B cell (primary cell): ENCODE measurements around the gene ALDH4A1. TPM values are rescaled to one million over a fixed set of nuclear protein-coding genes. Genes with fewer than 3 reads are reported as not detected.

Experiments
- ATAC-seq: fragments of 200-7000 bp; cut with Tn5 transposase; one replicate; pipeline ENCODE4 v1.10.0; 2021; ENCODE audit warnings: low read depth, mild to moderate bottlenecking, moderate number of reproducible peaks, moderate library complexity
- CTCF ChIA-PET: fragments of 350-600 bp; sonication (Branson Sonifier 250); formaldehyde crosslinking; loops from one replicate; lab custom pipeline; 2021; ENCODE audit warnings: antibody characterized with exemption, inconsistent platforms; lab: Charles Lee
- POLR2A ChIA-PET: fragments of 350-600 bp; sonication (Branson Sonifier 250); formaldehyde crosslinking; loops from one replicate; lab custom pipeline; 2021; ENCODE audit warnings: antibody characterized with exemption; lab: Charles Lee
- DNase-seq: peaks from one replicate; pipeline ENCODE4 v3.0.0; 2013
- H2AFZ ChIP-seq: 2 replicates; pipeline ENCODE4 v1.6.1; 2012; ENCODE audit warnings: mild to moderate bottlenecking, low read depth, low read length; ENCODE audit not compliant: insufficient read depth, poor library complexity, severe bottlenecking
- H3K27ac ChIP-seq, 2 donors: 1 replicate in 1 of 2; 2 replicates in 1 of 2; pipeline ENCODE4 v1.5.1; 2012 to 2013; ENCODE audit warnings: low read length in 2 of 2, mild to moderate bottlenecking in 2 of 2, moderate library complexity in 1 of 2
- H3K27me3 ChIP-seq, 4 experiments: fragments of 200-600 bp in 1 of 4; sonication (generic) in 1 of 4; replicated peaks in 1 of 4; 1 replicate in 2 of 4; 2 replicates in 2 of 4; pipeline versions ENCODE4 v1.6.1 to v1.7.0; 2013 to 2016; ENCODE audit warnings: low read length in 3 of 4, mild to moderate bottlenecking in 2 of 4, mixed read lengths in 1 of 4, moderate library complexity in 1 of 4; ENCODE audit not compliant: insufficient read depth in 4 of 4, control insufficient read depth in 3 of 4; ENCODE audit errors: control extremely low read depth in 1 of 4
- H3K36me3 ChIP-seq, 2 experiments: replicated peaks in 1 of 2; 1 replicate in 1 of 2; 2 replicates in 1 of 2; pipeline versions ENCODE4 v1.6.1 to v1.7.1; 2013; ENCODE audit warnings: low read length in 1 of 2; ENCODE audit not compliant: insufficient read depth in 2 of 2, control insufficient read depth in 1 of 2; ENCODE audit errors: control extremely low read depth in 1 of 2, extremely low read depth in 1 of 2
- H3K4me1 ChIP-seq, 2 donors: fragments of 200-600 bp in 1 of 2; sonication (generic) in 1 of 2; 1 replicate in 1 of 2; 2 replicates in 1 of 2; pipeline versions ENCODE4 v1.5.1 to v1.6.1; 2013 to 2017; ENCODE audit warnings: low read length in 2 of 2; ENCODE audit not compliant: control insufficient read depth in 2 of 2, insufficient read depth in 2 of 2
- H3K4me2 ChIP-seq: replicated peaks from 2 replicates; pipeline ENCODE3; 2012; ENCODE audit warnings: mild to moderate bottlenecking, low read depth, low read length; ENCODE audit not compliant: poor library complexity, severe bottlenecking
- H3K4me3 ChIP-seq, 5 experiments: fragments of 200-600 bp in 1 of 5; sonication (generic) in 1 of 5; 1 replicate in 3 of 5; 2 replicates in 2 of 5; pipeline versions ENCODE4 v1.5.1 to v1.7.0; 2011 to 2016; ENCODE audit warnings: low read length in 4 of 5, mild to moderate bottlenecking in 4 of 5, low read depth in 2 of 5, control low read depth in 1 of 5, moderate library complexity in 1 of 5; ENCODE audit not compliant: insufficient read depth in 1 of 5; ENCODE audit errors: control extremely low read depth in 1 of 5, extremely low read depth in 1 of 5
- H3K79me2 ChIP-seq: fragments of 200-600 bp; sonication (generic); one replicate; pipeline ENCODE4 v1.6.0; 2016; ENCODE audit warnings: low read length; ENCODE audit not compliant: control insufficient read depth, insufficient read depth
- H3K9ac ChIP-seq: fragments of 200-600 bp; sonication (generic); 2 replicates; pipeline ENCODE4 v1.6.1; 2017; ENCODE audit warnings: mild to moderate bottlenecking, low read length, moderate library complexity
- H3K9me3 ChIP-seq, 3 donors: one replicate each; pipeline versions ENCODE4 v1.6.1 to v1.7.1; 2013; ENCODE audit warnings: low read length in 2 of 3; ENCODE audit not compliant: control insufficient read depth in 2 of 3, insufficient read depth in 1 of 3; ENCODE audit errors: control extremely low read depth in 1 of 3
- H4K20me1 ChIP-seq: 2 replicates; pipeline ENCODE4 v1.6.0; 2012; ENCODE audit warnings: mild to moderate bottlenecking, low read length; ENCODE audit not compliant: insufficient read depth, control insufficient read depth, poor library complexity, severe bottlenecking
- H3K27ac Mint-ChIP-seq: one replicate; pipeline ENCODE4 v1.8.0; 2021; ENCODE audit warnings: mixed read lengths
- H3K27me3 Mint-ChIP-seq: one replicate; pipeline ENCODE4 v1.8.0; 2021; ENCODE audit warnings: mixed read lengths
- H3K4me1 Mint-ChIP-seq: one replicate; pipeline ENCODE4 v1.8.0; 2021; ENCODE audit warnings: mixed read lengths
- H3K4me3 Mint-ChIP-seq: one replicate; pipeline ENCODE4 v1.8.0; 2021; ENCODE audit warnings: mixed read lengths
- H3K9me3 Mint-ChIP-seq: one replicate; pipeline ENCODE4 v1.8.0; 2022; ENCODE audit warnings: mixed read lengths; ENCODE audit not compliant: insufficient read depth
- EZH2 ChIP-seq: IDR thresholded peaks from 2 replicates; pipeline ENCODE4 v1.6.1; 2012; ENCODE audit warnings: borderline replicate concordance, low read depth, mild to moderate bottlenecking, moderate library complexity, low read length; ENCODE audit not compliant: insufficient read depth, poor library complexity, severe bottlenecking
- WGBS: methylation state at CpG from one replicate; pipeline ENCODE4 v1.1.5; 2013; ENCODE audit warnings: missing lambda C conversion rate; ENCODE audit not compliant: insufficient coverage; 5-methylcytosine and 5-hydroxymethylcytosine counted together
- intact Hi-C: fragments of 100-400 bp; cut with micrococcal nuclease; formaldehyde crosslinking; loops from one replicate; pipeline ENCODE4 v1.10.0; 2022
- polyA plus RNA-seq: library from polyadenylated mRNA; depleted of rRNA; stranded (reverse); fragments of >200 nt; gene quantifications from 2 replicates; pipeline ENCODE4 v1.2.3, GENCODE V29; 2012
- total RNA-seq, 2 donors: library from RNA; stranded (reverse); fragments of 120-200 nt in 1 of 2; gene quantifications; 1 replicate in 1 of 2; 2 replicates in 1 of 2; pipeline versions ENCODE4 v1.2.3 to v1.2.4, GENCODE V29; 2013 to 2022
- TF ChIP-seq, protein P1 (sequence below): fragments of 200-600 bp; IDR thresholded peaks from one replicate; pipeline ENCODE4 v1.8.0; 2022; ENCODE audit warnings: antibody characterized with exemption, mild to moderate bottlenecking

Gene ALDH4A1
- total and polyA plus RNA-seq, 2 donors (not counting 1 experiment from before 2014, with no cell fraction given): 2.7 to 3.4 TPM

- Mint-ChIP-seq H3K4me1 (peaks cover 49% of the 10 kb centered on the region), H3K9me3 (no peaks in the 10 kb centered on the region), H3K27ac (no peak overlapping the region), H3K27me3 (no peaks in the 10 kb centered on the region), H3K4me3 (no peak overlapping the region)
- Histone ChIP-seq H3K9ac (no peak overlapping the region), H3K27ac (no peak overlapping the region), H3K4me1 (peaks cover 4 to 14% of the 10 kb centered on the region in 2 donors), H4K20me1 (peaks cover 89% of the 10 kb centered on the region), H3K9me3 (no peaks in the 10 kb centered on the region), H3K4me2 (no peak overlapping the region), H3K4me3 (no peak overlapping the region), H3K79me2 (peaks cover 86% of the 10 kb centered on the region), H3K27me3 (no peaks in the 10 kb centered on the region), H3K36me3 (peaks cover 0 to 1% of the 10 kb centered on the region in 2 experiments), H2AFZ (no peak overlapping the region)
- POLR2A ChIA-PET: no interaction called here
- DNase-seq (no peak), ATAC-seq (no peak)
- TF ChIP-seq, protein P1, sequence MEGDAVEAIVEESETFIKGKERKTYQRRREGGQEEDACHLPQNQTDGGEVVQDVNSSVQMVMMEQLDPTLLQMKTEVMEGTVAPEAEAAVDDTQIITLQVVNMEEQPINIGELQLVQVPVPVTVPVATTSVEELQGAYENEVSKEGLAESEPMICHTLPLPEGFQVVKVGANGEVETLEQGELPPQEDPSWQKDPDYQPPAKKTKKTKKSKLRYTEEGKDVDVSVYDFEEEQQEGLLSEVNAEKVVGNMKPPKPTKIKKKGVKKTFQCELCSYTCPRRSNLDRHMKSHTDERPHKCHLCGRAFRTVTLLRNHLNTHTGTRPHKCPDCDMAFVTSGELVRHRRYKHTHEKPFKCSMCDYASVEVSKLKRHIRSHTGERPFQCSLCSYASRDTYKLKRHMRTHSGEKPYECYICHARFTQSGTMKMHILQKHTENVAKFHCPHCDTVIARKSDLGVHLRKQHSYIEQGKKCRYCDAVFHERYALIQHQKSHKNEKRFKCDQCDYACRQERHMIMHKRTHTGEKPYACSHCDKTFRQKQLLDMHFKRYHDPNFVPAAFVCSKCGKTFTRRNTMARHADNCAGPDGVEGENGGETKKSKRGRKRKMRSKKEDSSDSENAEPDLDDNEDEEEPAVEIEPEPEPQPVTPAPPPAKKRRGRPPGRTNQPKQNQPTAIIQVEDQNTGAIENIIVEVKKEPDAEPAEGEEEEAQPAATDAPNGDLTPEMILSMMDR: no peak
- no peak for TF ChIP-seq EZH2
- WGBS: 97% methylated on average over 9 of the region's 11 CpGs
- intact Hi-C loops: no loop called here
- CTCF ChIA-PET: interaction anchor here (1.4 to 3.2 kb wide), 2 partner anchors 14 to 30 kb away, joined by 5 to 10 read pairs; no protein-coding TSS in a partner anchor
Measured at GRCh38 chr1:18936814-18937481, 34.6 kb upstream of the ALDH4A1 start.

- Histone ChIP-seq H3K36me3 (no peaks in the 10 kb centered on the region), H3K9me3 (no peaks in the 10 kb centered on the region), H3K9ac (no peak overlapping the region), H3K27me3 (no peaks in the 10 kb centered on the region), H3K4me1 (peaks cover 9 to 19% of the 10 kb centered on the region in 2 donors), H3K4me2 (no peak overlapping the region), H3K27ac (no peak overlapping the region), H2AFZ (no peak overlapping the region), H3K79me2 (peaks cover 86% of the 10 kb centered on the region), H4K20me1 (peaks cover 89% of the 10 kb centered on the region), H3K4me3 (no peak overlapping the region)
- peaks cover 54% of the 10 kb centered on the region for H3K4me1 Mint-ChIP-seq
- DNase-seq (no peak), ATAC-seq (no peak)
- ChIA-PET POLR2A (no interaction called here), CTCF (interaction anchor here (3.2 kb wide), 1 partner anchor 14 kb away, joined by 10 read pairs; no protein-coding TSS in a partner anchor)
- TF ChIP-seq, protein P1: no peak
- no peak for TF ChIP-seq EZH2
- WGBS: 100% methylated on average over 3 of the region's 3 CpGs
- no peak overlapping the region for H3K27ac Mint-ChIP-seq
- intact Hi-C loops: no loop called here
- no peaks in the 10 kb centered on the region for H3K27me3 Mint-ChIP-seq
- no peaks in the 10 kb centered on the region for H3K9me3 Mint-ChIP-seq
- no peak overlapping the region for H3K4me3 Mint-ChIP-seq
Measured at GRCh38 chr1:18936471-18936813, 34.1 kb upstream of the ALDH4A1 start.
